Fibroblast of pulmonary artery (primary cell): Measurements from ENCODE around the gene DMD.

Experiments used
- DNase-seq: peaks from one replicate; pipeline ENCODE4 v3.0.0-alpha.2; 2010; ENCODE audit warnings: low read depth
- H3K4me3 ChIP-seq: replicated peaks from 2 replicates; pipeline ENCODE4 v1.5.1; 2011; ENCODE audit warnings: low read depth, mild to moderate bottlenecking, control low read depth, low read length, moderate library complexity
- TF ChIP-seq, protein P1 (sequence below): IDR thresholded peaks from 2 replicates; pipeline ENCODE4 v1.5.1; 2011; ENCODE audit warnings: mild to moderate bottlenecking, control low read depth, low read length, inconsistent platforms; ENCODE audit errors: missing control alignments

The DMD gene

DNA sequence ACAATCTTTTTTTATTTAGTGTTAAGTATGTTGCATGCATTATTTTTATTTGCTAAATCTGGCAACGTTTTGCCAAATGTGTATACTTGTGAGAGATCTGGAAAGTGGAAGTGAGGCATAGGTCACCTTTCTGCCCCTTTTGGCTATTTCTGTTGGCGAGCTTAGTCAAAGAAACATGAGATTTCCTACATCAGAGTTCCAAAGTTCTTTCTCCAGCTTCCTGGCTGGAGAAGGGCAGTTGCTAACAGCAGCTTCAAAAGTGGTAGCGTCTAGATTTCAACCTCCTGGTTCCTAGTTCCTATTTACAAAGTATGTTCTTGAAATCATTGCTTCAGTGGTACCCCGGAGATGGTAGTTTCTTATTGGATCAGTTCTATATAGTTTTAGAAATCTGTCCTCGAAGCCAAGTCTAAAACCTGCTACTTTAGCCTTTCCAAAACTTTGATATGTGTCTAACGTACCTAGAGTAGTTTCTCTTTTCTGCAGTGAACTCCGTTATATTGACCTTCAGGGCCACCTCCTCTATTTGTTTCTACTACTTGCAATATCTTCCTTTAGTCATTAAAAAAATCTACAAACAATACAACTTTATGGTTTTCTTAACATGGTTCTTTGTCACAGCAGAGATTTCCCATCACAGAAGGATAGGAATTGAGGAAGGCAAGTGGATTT is 1683.8 kb downstream of the DMD start:
- no peak for DNase-seq
- TF ChIP-seq, protein P1, sequence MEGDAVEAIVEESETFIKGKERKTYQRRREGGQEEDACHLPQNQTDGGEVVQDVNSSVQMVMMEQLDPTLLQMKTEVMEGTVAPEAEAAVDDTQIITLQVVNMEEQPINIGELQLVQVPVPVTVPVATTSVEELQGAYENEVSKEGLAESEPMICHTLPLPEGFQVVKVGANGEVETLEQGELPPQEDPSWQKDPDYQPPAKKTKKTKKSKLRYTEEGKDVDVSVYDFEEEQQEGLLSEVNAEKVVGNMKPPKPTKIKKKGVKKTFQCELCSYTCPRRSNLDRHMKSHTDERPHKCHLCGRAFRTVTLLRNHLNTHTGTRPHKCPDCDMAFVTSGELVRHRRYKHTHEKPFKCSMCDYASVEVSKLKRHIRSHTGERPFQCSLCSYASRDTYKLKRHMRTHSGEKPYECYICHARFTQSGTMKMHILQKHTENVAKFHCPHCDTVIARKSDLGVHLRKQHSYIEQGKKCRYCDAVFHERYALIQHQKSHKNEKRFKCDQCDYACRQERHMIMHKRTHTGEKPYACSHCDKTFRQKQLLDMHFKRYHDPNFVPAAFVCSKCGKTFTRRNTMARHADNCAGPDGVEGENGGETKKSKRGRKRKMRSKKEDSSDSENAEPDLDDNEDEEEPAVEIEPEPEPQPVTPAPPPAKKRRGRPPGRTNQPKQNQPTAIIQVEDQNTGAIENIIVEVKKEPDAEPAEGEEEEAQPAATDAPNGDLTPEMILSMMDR, result no peak
- no peak overlapping the region for H3K4me3 ChIP-seq

DNA sequence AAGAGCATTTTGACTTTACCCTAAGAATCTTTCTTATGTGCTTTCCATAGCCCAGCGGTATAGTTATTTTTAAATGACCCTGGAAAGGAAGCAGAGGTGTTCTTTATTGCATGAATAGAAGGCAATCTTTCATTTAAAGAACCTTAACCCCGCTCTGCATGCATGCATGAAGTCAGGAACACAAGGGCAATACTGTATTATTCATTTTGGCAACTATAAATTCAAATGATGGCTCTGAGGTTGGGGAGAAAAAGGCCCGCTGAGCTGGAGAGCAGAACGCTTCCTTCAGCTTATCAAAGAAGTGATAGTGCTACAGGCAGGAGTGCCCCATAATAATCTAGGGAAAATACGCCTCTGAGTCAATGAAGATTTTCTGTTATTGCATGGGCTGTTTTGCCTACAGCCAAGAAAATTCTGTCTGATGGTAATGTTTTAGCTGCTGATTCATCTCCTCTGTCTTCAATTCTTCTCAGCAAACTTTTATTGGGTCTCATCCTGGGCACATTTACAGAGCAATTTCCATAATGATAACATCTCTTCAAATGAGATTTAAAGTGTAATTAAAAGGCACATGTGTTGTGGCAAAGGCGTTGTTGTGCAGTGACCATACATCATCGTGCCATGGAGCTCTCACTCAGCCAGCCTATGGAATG is 1687.3 kb downstream of the DMD start:
- DNase-seq, result peak; percentile 22
- TF ChIP-seq, protein P1, result no peak
- no peak overlapping the region for H3K4me3 ChIP-seq

DNA sequence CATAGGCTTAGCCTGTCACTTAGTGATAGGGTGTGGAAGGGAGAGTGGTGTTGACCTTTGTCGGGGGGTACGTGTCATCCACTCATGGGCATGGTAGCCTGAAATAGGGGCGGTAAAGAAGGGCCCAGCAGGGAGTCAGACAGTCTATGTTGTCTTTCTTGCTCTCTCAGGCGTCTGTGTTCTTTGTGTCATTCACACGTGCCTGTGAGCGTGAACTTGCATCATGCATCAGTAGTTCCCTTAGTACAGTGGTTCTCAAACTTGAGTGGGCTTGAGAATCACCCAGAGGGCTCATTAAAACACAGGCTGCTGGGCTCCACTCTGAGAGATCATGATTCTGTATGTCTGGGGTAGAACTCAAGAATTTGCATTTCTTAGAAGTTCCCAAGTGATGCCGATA is 1688.6 kb downstream of the DMD start:
- TF ChIP-seq, protein P1, result no peak
- no peak overlapping the region for H3K4me3 ChIP-seq
- no peak for DNase-seq

DNA sequence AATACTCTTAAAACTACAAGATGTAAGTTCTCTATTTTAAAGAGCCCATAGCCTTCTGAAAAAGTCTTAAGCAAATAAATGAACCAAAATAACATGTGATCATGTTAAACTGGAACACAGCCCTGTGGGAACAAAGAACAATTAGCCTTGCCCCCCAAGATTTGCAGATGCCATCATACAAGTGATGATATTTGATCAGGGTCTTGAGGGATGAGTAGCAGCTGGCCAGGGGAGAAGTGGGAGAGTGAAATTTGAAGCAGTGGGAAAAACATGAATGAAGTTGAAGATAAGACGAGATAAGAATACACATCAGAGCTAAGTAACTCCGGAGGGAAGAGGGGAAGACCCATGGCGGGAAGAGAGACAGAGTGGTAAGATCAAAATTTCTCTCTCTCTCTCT is 1689.4 kb downstream of the DMD start:
- TF ChIP-seq, protein P1, result no peak
- DNase-seq, result no peak
- no peak overlapping the region for H3K4me3 ChIP-seq

DNA sequence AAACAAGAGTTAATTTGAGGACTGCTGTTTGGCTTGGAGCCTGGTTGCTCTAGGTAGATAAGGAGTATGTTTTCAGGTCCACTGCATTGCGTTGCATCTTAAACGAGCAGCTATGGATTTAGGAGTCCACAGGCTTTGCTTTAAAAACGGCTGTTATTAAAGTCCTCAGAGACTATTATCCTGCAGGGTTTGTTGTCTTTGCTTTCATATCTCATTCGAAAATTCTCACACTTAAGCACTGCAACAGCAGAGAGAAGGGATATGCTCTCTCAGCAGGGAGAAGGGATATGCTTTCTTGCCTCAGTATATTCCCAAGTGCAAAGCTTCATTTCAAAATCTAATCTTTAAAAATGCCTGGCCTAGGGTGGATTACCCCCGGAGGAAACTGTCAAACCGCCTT is 1694.8 kb downstream of the DMD start:
- TF ChIP-seq, protein P1, result no peak
- DNase-seq, result no peak
- no peak overlapping the region for H3K4me3 ChIP-seq

DNA sequence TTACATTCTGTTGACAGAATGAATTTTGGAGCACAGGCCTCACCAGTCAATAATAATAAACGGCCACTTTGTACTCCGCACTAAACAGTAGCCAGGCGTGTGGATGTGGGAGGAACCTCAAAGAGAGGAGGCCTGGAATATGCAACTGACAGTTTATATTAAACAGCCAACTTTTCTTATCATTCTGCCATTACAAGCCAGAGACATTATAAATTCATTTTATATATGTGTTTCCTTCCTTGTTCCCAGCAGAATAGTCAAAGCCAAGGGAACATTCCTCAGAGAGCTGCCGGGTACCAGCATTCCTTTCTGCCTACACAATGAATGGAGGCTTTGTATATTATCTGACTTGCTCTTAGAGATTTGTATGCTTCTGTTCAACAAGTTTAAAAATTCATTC is 1703.0 kb downstream of the DMD start:
- H3K4me3 ChIP-seq, result no peak overlapping the region
- peak; percentile 81 for DNase-seq
- TF ChIP-seq, protein P1, result no peak

DNA sequence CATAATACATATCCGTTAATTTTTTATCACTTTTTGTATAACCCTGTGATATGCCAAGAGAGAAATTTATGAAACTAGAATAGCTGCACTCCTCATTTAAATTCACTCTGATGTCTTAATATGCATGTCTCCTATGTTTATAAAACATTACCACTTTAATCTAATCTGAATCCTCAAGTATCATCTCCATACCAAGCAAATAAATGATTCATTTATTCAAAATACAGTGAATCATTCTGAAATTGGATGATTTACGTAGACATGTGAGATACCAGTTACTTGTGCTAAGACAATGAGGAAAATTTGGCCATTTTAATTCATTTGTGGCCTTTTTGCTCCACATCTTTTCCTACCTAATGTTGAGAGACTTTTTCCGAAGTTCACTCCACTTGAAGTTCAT is 1704.4 kb downstream of the DMD start:
- TF ChIP-seq, protein P1, result no peak
- no peak overlapping the region for H3K4me3 ChIP-seq
- DNase-seq, result no peak
